ENCODE results near the gene SREBF2. TPM values are rescaled to one million over a fixed set of nuclear protein-coding genes. Genes with fewer than 3 reads are reported as not detected.

SREBF2 gene
- total and polyA plus RNA-seq, 10 of the 15 experiments (the other 5 are each of a cell fraction or from before 2014, with no cell fraction given), result 2.4 to 177 (median 78.8) TPM

- BruUV-seq (replicated peaks), result no TSS peak
- WGBS (ENCODE audit: insufficient coverage, insufficient replicate concordance, low lambda C conversion rate, missing lambda C conversion rate), result 84% methylated on average over 5 of the region's 5 CpGs
- Histone ChIP-seq H3K4me1 (ENCODE audit: control insufficient read depth, insufficient read depth, low read length) (no peaks in the 10 kb centered on the region; the same call in 1 of the 2 replicates), H2AFZ (ENCODE audit: control insufficient read depth, low read depth, low read length) (no peak overlapping the region), H3K4me3 (no peak overlapping the region), H3K9ac (ENCODE audit: control insufficient read depth, insufficient read depth, low read length) (no peak overlapping the region), H3K9me3 (replicated peaks; ENCODE audit: control insufficient read depth, insufficient read depth, low read length) (no peaks in the 10 kb centered on the region), H4K20me1 (ENCODE audit: control insufficient read depth, insufficient read depth) (no peaks in the 10 kb centered on the region), H3K27ac (ENCODE audit: control insufficient read depth, insufficient read depth) (no peak overlapping the region), H3K4me2 (ENCODE audit: control insufficient read depth, insufficient read depth) (no peak overlapping the region), H3K27me3 (replicated peaks in 1 of 2; ENCODE audit: control insufficient read depth in 2 of 2, insufficient read depth in 2 of 2, low read length in 1 of 2) (no peaks in the 10 kb centered on the region), H3K36me3 (ENCODE audit: control insufficient read depth in 2 of 2, insufficient read depth in 2 of 2, low read length in 1 of 2) (peaks cover 12 to 19% of the 10 kb centered on the region in 2 experiments), H3K79me2 (ENCODE audit: control insufficient read depth, insufficient read depth, low read length) (no peaks in the 10 kb centered on the region)
- ChIA-PET CTCF (interaction anchor here (1.1 to 2.8 kb wide), 2 partner anchors 120 to 123 kb away, joined by 4 to 12 read pairs; no protein-coding TSS in a partner anchor), POLR2A (no interaction called here), RAD21 (ENCODE audit: unreplicated experiment) (interaction anchor here (1.0 to 1.5 kb wide), 2 partner anchors 121 to 123 kb away, joined by 3 read pairs; no protein-coding TSS in a partner anchor), SMC1A (ENCODE audit: uncharacterized antibody, unreplicated experiment) (interaction anchor here (1.3 to 2.3 kb wide), 3 partner anchors 12 to 120 kb away, joined by 4 to 10 read pairs (median 5); no protein-coding TSS in a partner anchor)
- no peak for DNase-seq (ENCODE audit: low read depth, low spot score)
- intact Hi-C loops (cut with micrococcal nuclease; ENCODE audit: unreplicated experiment) (no loop called here), in situ Hi-C loops (cut with MboI) (no loop called here)
- no peak for FAIRE-seq
- TF ChIP-seq CBX3 (IDR thresholded peaks at IDR 0.05; ENCODE audit: borderline replicate concordance, low read depth) (no peak), SIX5 (IDR thresholded peaks at IDR 0.05; ENCODE audit: low read depth, low read length, severe bottlenecking) (no peak), POLR2AphosphoS2 (IDR thresholded peaks at IDR 0.05; ENCODE audit: low read depth, low read length) (no peak), ETV6 (conservative IDR thresholded peaks at IDR 0.05 in 1 of 2, IDR thresholded peaks at IDR 0.05 in 1 of 2; ENCODE audit: borderline replicate concordance in 1 of 2, low read depth in 1 of 2) (no peak), YBX1 (IDR thresholded peaks at IDR 0.05) (no peak), NR2C1 (IDR thresholded peaks at IDR 0.05) (no peak), IKZF2 (IDR thresholded peaks at IDR 0.05) (no peak), FOXM1 (IDR thresholded peaks at IDR 0.05; ENCODE audit: low read depth, low read length) (no peak), ZNF207 (IDR thresholded peaks at IDR 0.05; ENCODE audit: borderline replicate concordance) (no peak), SUPT20H (IDR thresholded peaks at IDR 0.05; ENCODE audit: borderline replicate concordance, control insufficient read depth, low read depth, low read length) (no peak), ASH2L (IDR thresholded peaks at IDR 0.05; ENCODE audit: borderline replicate concordance, low read depth) (no peak)
- TF ChIP-seq, protein P1, sequence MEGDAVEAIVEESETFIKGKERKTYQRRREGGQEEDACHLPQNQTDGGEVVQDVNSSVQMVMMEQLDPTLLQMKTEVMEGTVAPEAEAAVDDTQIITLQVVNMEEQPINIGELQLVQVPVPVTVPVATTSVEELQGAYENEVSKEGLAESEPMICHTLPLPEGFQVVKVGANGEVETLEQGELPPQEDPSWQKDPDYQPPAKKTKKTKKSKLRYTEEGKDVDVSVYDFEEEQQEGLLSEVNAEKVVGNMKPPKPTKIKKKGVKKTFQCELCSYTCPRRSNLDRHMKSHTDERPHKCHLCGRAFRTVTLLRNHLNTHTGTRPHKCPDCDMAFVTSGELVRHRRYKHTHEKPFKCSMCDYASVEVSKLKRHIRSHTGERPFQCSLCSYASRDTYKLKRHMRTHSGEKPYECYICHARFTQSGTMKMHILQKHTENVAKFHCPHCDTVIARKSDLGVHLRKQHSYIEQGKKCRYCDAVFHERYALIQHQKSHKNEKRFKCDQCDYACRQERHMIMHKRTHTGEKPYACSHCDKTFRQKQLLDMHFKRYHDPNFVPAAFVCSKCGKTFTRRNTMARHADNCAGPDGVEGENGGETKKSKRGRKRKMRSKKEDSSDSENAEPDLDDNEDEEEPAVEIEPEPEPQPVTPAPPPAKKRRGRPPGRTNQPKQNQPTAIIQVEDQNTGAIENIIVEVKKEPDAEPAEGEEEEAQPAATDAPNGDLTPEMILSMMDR (IDR thresholded peaks at IDR 0.05 in 2 of 3, conservative IDR thresholded peaks at IDR 0.05 in 1 of 3; ENCODE audit: control insufficient read depth in 2 of 3, extremely low read depth in 1 of 3, insufficient read depth in 1 of 3, low read depth in 3 of 3, low read length in 3 of 3), result no peak
- no peak for ATAC-seq
These were observed 14.9 kb upstream of the SREBF2 start for GRCh38 chr22:41818011-41818410.
